G401.6 (cell line): Measurements from ENCODE around the gene CLEC2A.

ENCODE experiments used
- FAIRE-seq: peaks from 2 replicates; lab custom pipeline; 2012; peaks lifted over from hg19 to GRCh38; lab: Jason Lieb, UNC

CLEC2A gene

DNA sequence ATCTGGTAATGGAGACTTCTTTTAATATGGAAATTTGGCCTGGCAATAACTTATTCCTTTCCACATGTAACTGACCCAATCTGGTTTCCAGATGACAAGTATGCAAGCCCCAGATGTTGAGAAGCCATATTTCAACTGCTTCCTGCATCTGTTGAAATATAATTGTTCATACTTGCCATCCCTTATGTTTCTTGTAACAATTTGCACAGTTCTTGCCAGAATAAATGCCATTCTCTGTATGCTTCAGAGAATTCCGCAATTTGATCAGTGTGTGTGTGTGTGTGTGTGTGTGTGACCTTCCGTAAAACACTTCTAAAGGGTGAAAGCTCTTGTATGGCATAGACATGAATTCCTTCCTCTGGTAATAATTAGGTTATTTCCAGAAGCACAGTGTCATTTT lies 1.8 kb upstream of the CLEC2A start:
- FAIRE-seq: no peak

DNA sequence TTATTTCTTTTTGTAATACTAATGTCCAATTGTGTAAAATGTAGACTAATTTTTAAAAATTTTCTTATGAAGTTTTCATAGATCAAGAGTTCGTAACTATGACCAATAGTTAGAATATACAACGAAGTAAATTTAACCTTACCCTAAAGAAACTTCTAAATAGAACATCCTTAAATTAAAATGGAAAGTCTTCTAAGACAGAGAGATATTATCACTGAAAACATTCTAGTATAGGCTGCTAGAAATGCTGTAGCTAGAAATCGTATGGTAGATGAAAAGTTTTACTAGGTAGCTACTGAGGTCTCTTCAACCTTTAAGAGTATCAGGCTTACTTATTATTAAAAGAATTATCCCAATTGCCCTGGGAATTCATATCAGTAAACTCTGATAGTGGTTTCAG lies 925 bp downstream of the CLEC2A start:
- no peak for FAIRE-seq

GRCh38 chr12:9928607-9929006 lies 3.6 kb downstream of the CLEC2A start:
- FAIRE-seq: no peak

DNA sequence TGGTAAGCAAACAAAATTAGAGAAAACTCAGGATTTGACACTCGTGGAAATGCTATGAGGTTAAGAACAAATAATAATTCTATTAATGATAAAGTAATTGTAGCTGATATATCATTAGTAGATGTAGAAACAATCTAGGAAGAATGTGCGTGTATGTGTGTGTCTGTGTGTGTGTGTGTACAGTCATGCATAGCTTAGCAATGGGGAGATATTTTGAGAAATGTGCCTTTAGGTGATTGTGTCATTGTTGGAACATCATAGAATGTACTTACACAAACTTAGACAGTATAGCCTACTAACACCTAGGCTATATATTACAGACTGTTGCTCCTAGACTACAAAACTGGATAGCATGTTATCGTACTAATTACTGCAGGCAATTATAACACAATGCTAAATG lies 5.3 kb downstream of the CLEC2A start:
- FAIRE-seq: no peak

- FAIRE-seq: no peak
Observed at GRCh38 chr12:9925705-9926393, 6.3 kb downstream of the CLEC2A start.

DNA sequence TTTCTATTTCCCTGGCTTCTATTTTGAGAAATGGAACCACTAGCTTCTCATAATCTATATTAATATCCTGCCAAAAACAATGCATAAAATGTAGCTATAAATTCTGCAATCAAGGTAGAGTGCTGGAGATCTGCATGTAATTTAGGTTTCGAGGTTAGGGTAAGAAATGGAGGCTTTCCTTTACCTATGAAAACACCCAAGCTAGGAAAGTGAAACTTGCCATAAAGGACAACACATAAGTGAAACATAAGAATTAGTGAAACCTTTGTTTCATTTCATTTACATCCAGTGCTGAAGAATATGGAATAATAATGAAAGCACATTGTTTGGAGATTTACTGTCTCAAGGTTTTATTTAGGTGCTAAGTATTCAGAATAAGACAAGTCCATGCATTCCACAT lies 9.7 kb downstream of the CLEC2A start:
- no peak for FAIRE-seq

- no peak for FAIRE-seq
Observed at GRCh38 chr12:9920451-9920850, 11.7 kb downstream of the CLEC2A start.

DNA sequence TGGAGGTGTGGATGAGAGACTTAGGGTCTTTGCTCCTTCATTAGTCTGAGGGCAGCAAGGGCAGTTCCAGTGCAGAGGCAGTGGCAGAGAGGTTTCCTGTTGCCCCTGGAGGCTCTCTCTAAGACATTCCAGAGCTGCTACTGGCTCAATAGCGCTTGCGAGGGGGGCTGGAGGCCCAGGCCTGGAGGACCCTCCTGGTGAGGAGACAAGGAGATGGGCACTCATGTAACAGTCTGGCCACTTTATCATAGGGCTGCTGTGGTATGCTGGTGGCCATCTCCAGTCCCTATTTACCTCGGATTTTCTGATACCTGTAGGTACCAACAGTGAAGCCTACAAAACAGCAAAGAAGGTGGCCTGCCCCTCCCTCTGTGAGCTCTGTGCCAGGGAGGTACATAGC lies 12.7 kb downstream of the CLEC2A start:
- FAIRE-seq: no peak

DNA sequence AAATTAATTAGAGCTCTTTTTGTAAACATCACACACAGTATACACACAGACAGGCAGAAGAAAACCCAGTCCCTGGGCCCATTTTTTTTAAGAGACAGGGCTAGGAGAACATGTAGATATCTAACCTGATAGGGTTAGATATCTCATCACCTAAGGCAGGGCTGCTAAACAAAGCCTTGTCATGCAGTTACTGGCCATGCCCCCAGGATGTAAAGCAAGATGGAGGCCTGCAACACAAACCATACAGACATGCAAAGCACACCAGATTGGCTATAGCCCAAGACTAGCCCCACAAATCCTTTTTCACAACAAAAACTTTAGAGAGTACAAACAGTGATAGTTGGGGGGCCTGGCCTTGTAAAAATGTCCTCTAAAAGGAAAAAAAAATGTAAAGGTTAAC lies 20.5 kb downstream of the CLEC2A start:
- FAIRE-seq: no peak

- FAIRE-seq: no peak
Observed at GRCh38 chr12:9910716-9911421, 21.3 kb downstream of the CLEC2A start.

DNA sequence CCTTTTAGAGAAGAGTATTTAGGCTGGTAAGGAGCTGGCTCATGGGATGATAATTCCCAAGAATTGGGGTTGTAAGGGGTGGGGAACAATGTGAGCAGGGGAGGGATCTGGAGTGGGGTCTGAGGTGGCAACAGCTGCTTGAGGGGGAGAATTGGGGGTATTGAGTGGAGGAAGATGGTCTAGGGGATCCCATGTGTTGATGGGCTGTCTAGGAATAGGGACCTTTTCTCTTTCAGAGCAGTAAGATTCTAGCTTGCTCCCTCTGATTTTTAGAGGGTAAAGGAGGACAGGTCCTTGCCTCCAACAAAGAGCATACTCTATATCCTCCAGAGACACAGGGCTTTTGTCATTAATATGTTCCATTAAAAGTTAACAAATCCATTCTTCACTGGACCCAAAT lies 22.4 kb downstream of the CLEC2A start:
- FAIRE-seq: no peak

DNA sequence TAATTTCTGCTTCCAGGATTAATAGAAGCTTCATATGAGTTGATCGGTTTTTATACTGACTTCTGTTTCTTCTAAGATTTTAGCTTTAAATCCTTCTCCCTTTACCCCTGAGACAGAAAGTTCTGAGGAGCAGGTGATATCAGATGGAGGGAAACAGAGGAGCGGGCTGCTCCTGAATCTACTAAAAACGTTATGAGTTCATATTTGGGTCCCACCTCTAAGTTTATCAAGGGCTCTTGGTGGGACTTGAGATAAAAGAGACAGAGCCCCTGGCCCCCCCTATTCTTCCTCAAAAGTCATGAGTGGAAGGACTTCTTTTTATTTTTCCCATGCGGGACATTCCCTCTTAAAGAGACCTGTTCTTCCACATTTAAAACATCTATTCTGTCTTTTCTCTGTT lies 23.8 kb downstream of the CLEC2A start:
- no peak for FAIRE-seq

DNA sequence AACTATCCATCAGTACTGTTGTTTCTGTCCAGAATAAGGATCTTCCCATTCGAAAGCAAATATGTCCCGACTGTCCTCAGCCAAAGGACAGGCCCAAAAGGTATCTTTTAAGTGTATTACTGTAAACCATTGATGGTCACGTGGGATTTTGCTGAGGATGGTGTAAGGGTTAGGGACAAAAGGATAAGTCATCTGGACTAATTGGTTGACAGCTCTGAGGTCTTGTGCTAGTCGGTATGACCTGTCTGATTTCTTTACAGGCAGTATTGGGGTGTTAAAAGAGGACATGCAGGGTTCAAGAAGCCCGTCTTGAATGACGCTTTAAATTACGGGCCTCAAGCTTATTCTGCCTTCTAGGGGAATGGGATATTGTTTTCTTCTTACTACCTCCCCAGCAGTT lies 24.4 kb downstream of the CLEC2A start:
- FAIRE-seq: no peak

DNA sequence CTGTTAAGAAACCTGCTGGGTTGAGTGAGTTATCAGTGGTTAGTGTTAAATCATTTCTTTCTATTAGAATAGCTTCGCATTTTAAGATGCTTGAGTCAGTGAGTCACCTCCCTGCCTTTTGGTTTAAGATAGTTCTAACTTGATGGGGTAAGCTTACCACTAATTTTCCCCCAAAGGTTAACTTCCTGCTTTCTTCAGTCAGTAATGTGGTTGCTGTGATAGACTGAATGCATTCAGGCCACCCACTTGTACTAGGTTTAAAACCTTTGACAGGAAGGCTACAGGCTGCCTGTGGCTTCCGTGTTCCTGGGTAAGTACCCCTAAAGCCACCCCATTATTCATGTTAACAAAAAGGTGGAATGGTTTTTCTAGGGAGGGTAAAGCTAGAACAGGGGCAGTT lies 25.3 kb downstream of the CLEC2A start:
- FAIRE-seq: no peak

DNA sequence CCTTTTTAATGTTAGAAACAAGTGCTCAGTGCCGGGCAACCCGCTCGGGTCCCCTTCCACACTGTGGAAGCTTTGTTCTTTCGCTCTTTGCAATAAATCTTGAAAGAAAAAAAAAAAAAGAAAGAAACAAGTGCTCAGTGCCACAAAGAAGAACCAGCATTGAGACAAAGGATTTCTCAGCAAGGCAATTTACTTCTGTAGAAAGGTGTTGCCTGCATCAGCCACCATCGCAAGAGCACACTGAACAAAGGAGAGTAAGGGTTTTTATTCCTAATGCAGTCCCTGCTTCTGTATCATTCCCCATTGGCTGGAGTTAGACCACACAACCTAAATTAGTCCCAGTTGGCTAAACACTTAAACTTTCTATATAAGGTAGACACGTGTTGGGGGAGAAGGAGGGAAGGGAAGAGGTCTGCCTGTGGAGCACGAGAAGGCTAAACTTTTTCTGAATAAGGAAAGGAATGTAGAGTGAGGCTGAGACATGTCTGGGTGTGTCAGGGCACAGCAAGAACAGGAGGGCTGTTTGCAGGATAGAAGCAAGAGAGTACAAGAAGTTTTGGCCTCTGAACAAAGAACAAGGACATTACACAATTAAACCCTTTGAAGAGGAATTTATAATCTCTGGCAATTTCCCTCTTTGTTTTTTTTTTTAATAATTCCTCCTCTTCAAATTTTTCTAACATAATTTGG lies 29.5 kb downstream of the CLEC2A start:
- no peak for FAIRE-seq

GRCh38 chr12:9900930-9901329 lies 31.2 kb downstream of the CLEC2A start:
- FAIRE-seq: no peak

DNA sequence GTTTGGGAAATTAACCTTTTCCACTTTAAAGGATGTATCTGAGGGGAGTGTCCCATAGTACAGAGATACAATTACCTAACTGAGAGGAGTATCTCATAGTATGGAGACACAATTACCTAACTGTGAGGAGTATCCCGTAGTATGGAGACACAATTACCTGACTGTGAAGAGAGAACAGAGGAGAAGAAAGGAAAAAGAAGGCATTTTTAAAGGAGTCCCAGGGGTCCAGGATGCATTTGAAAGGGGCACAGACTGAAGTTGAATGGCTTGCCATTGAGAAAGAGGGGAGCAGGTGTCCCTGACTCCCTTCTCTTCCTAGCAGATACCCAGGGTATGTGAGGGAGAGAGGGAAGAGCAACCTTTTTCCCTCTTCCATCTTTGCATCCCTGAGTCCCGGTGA lies 33.0 kb downstream of the CLEC2A start:
- FAIRE-seq: no peak

- FAIRE-seq: no peak
Observed at GRCh38 chr12:9897535-9897934, 34.6 kb downstream of the CLEC2A start.

GRCh38 chr12:9895215-9895971 lies 36.8 kb downstream of the CLEC2A start:
- FAIRE-seq: no peak

DNA sequence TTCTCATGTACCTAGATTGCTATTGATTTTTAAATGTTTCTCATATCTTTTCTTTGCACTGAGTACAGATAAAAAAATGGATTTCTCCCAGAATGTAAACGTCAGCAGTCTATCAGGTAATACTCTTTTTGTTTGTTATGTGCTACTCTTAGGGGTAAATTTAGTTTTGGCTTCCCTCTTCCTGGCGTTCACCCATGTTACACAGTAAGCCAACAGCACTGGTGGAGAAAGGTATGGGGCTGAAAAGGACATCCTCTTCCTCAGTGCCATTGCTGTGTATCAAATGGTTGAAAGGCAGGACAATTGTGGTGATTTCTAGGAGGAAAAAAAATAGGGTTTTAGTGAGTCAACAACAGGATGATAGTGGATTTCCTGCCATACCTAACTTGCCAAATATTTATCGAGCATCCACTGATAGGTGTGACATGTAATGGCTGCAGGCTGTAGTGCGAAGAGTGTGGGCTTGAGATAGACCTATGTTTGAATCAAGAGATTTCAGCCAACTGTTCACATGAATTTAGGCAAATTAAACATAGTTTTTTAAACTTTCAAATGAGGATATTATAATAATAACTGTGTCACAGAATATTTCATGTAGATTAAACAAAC lies 43.4 kb downstream of the CLEC2A start:
- no peak for FAIRE-seq

DNA sequence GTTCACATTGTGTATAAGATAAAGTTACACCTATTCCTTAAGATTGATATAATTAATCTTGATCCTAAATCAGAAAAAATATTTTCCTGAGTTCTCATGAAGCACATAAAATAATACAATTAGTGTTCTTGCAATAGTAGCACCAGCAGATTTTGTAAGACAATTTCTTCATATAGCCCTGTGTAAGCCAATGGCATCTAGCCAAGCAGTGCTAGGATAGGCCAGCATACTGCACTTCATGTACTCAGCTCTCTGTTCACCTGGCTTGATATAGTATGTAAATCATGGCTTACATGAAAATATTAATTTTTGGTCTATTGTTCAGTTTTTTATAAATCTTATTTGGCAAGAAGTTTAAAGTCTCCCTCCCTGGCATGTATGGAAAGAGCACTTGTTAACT lies 49.0 kb downstream of the CLEC2A start:
- FAIRE-seq: no peak

DNA sequence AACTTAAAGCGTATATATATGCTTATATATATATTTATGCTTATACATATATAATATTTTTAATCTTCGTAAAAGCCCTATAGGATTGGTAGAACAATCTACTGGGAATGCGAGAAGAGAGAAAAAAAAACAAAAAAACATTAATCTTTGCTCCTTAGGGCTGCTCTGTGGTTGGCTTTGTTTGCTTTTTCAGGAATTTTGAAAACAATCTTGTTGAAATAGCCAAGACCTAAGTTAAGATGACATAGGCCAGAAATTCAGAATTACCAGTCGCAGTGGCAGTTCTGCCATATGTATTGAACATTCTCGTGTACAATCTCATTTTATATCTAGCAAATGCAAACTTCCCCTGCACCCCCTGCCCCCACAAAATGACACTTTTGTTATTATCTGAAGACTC lies 50.2 kb downstream of the CLEC2A start:
- FAIRE-seq: no peak

DNA sequence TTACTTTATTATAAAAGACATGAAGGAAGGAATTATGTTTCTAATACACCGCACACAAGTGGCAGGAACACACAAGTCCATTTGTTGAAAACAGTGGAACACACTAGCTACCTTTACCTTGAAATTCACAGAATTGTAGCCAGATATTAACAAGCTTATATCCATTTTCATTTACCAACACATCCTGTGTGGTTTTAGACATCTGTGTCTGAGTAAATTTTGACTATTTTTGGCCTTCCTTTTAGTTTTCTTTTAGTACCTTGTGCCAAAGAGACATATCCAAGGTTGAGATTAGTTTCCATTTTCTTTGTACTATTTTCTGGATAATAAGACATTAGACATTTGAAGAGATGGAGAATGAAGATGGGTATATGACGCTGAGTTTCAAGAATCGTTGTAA lies 50.9 kb downstream of the CLEC2A start, which contains the start of gene KLRF2:
KLRF2 (plus strand) TSS at position 244 of the 400 bp plus-strand sequence; CDS start at position 351, 107 bp downstream.
- FAIRE-seq: no peak
